Progenitor cell of endocrine pancreas (in vitro differentiated cells): ENCODE measurements around the gene CCSER1. TPM values are rescaled to one million over a fixed set of nuclear protein-coding genes. Genes with fewer than 3 reads are reported as not detected.

Experiments
- DNase-seq: peaks from one replicate; pipeline ENCODE4 v3.0.0; 2021; ENCODE audit warnings: low spot score; ENCODE audit not compliant: unreplicated experiment
- H3K27ac Mint-ChIP-seq: 2 replicates; pipeline ENCODE4 v1.8.0; 2021; ENCODE audit warnings: mild to moderate bottlenecking, moderate library complexity, mixed read lengths
- H3K27me3 Mint-ChIP-seq: 2 replicates; pipeline ENCODE4 v1.8.0; 2021; ENCODE audit warnings: mixed read lengths
- H3K36me3 Mint-ChIP-seq: 2 replicates; pipeline ENCODE4 v1.8.0; 2022; ENCODE audit warnings: mixed read lengths; ENCODE audit not compliant: insufficient read depth
- H3K4me1 Mint-ChIP-seq: 2 replicates; pipeline ENCODE4 v1.8.0; 2021; ENCODE audit warnings: low read depth, mixed read lengths
- H3K4me3 Mint-ChIP-seq: 2 replicates; pipeline ENCODE4 v1.8.0; 2021; ENCODE audit warnings: low read depth, mild to moderate bottlenecking, moderate library complexity, mixed read lengths
- H3K9me3 Mint-ChIP-seq: 2 replicates; pipeline ENCODE4 v1.8.0; 2021; ENCODE audit warnings: low read depth, mixed read lengths
- total RNA-seq: library from RNA; stranded (reverse); gene quantifications from 2 replicates; pipeline ENCODE4 v1.2.1, GENCODE V29; 2021
- TF ChIP-seq, protein P1 (sequence below): fragments of 200-600 bp; sonication (generic); IDR thresholded peaks from one replicate; pipeline ENCODE4 v1.5.0; 2021; ENCODE audit warnings: antibody characterized with exemption, mild to moderate bottlenecking; ENCODE audit not compliant: unreplicated experiment

The CCSER1 gene
- total RNA-seq, 1 donor from 2014 or later, result 11.6 TPM

DNA sequence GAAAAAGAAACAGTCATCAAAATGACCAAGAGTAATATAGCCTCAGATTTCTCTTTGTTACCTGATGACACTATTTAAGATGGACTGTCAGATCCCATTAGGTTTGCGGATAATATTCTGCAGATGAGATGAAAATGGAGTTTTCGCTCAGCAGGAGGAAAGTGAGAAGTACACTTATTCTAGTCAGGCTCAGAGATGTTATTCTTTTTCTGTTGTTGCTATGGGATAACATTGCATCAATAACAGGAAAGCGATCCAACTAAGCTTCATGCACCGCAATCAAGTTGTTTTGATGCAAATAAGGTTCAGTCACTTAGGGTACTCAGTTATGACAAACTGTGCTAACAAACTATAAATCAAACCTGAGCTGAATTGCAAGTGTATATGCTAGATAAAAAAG lies 415.0 kb downstream of the CCSER1 start:
- TF ChIP-seq, protein P1, sequence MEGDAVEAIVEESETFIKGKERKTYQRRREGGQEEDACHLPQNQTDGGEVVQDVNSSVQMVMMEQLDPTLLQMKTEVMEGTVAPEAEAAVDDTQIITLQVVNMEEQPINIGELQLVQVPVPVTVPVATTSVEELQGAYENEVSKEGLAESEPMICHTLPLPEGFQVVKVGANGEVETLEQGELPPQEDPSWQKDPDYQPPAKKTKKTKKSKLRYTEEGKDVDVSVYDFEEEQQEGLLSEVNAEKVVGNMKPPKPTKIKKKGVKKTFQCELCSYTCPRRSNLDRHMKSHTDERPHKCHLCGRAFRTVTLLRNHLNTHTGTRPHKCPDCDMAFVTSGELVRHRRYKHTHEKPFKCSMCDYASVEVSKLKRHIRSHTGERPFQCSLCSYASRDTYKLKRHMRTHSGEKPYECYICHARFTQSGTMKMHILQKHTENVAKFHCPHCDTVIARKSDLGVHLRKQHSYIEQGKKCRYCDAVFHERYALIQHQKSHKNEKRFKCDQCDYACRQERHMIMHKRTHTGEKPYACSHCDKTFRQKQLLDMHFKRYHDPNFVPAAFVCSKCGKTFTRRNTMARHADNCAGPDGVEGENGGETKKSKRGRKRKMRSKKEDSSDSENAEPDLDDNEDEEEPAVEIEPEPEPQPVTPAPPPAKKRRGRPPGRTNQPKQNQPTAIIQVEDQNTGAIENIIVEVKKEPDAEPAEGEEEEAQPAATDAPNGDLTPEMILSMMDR, result no peak
- Mint-ChIP-seq H3K36me3 (no peaks in the 10 kb centered on the region), H3K9me3 (no peaks in the 10 kb centered on the region), H3K27me3 (no peaks in the 10 kb centered on the region), H3K27ac (no peak overlapping the region), H3K4me1 (peaks cover 3% of the 10 kb centered on the region), H3K4me3 (no peak overlapping the region)
- DNase-seq, result no peak

DNA sequence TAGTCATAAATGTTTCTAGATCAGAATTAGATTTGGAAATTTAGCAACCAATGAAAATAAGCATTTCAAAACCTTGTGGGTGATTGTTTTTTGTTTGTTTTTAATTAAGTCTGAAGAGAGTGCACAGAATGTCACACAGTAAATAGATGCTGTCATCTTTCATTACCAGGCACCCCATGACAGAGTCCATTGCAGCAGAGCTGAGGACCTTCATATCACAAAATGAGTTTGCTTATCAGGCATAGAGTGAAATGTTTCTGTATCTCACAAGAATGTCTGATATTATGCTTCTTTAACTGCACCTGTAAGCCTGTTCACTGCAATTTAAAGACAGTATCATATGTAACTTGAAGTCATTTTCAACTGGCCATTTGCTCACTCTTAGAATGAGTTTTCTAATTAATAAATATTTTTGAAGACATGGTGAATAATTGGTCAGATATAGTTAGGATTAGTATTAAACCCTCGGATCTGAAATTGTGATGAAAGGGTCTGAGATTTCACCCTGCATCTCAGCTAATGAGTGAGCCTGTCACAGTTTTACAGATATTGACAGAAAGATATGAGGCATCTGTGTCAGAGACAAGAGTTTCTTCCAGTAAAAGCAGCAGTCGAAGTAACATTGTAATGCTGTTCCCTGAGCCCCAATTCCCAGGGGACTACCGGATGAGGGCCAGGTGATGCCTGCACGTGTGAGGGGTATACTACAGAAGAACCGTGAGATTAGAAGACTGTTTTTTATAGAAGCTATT lies 416.4 kb downstream of the CCSER1 start:
- Mint-ChIP-seq H3K4me1 (no peaks in the 10 kb centered on the region), H3K4me3 (no peak overlapping the region), H3K36me3 (no peaks in the 10 kb centered on the region), H3K9me3 (no peaks in the 10 kb centered on the region), H3K27me3 (no peaks in the 10 kb centered on the region), H3K27ac (no peak overlapping the region)
- TF ChIP-seq, protein P1, result no peak
- DNase-seq, result no peak

DNA sequence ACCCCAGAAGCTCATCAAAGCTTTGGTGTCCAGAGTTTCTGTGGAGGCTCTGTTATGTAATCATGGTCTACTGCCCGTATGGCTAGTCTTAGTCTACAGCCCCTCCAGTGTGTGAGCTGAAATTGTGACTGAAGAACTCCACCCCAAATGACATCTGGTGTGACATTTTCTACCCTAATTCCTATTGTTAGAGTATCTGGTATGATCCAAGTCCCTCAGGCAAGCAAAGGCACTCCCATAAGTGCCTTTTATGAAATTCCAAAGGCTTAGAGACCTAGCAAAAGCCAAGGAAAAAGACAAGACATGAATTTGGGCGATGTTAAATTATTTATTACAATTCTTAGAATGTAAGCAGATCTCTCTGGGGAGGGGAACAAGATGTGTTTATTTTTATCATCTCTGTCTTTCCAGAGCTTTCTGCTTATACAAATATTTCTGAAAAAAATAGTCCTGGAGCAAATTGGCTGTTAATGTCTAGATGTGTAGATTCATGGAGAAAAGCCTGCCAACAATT lies 417.4 kb downstream of the CCSER1 start:
- TF ChIP-seq, protein P1, result no peak
- H3K36me3 Mint-ChIP-seq, result no peaks in the 10 kb centered on the region

DNA sequence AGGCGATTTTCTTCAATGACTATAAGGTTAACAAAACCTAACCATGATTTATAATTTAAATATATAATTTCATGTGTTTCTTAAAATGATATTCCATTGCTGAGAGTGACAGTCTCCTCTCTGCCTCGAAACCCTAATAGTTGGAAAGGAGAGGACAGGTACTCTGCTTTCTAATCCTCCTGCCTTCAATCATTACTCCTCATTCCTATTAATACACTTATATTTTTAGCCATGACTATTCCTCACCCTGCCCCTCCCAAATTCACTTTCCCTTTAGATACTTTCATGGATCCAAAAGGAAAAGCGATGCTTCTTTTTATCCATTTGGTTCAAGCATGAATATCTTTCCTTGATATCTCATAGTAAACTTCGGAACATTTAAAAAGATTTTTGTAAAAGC lies 418.2 kb downstream of the CCSER1 start:
- TF ChIP-seq, protein P1, result no peak
- Mint-ChIP-seq H3K4me1 (no peaks in the 10 kb centered on the region), H3K27me3 (no peaks in the 10 kb centered on the region), H3K9me3 (no peaks in the 10 kb centered on the region), H3K27ac (no peak overlapping the region), H3K36me3 (no peaks in the 10 kb centered on the region), H3K4me3 (no peak overlapping the region)
- no peak for DNase-seq

More for the DNA sequence above, 417.4 kb downstream of the CCSER1 start:
- H3K4me3 Mint-ChIP-seq, result no peak overlapping the region
- H3K27ac Mint-ChIP-seq, result no peak overlapping the region
- no peaks in the 10 kb centered on the region for H3K4me1 Mint-ChIP-seq
- no peak for DNase-seq
- H3K9me3 Mint-ChIP-seq, result no peaks in the 10 kb centered on the region
- H3K27me3 Mint-ChIP-seq, result no peaks in the 10 kb centered on the region

DNA sequence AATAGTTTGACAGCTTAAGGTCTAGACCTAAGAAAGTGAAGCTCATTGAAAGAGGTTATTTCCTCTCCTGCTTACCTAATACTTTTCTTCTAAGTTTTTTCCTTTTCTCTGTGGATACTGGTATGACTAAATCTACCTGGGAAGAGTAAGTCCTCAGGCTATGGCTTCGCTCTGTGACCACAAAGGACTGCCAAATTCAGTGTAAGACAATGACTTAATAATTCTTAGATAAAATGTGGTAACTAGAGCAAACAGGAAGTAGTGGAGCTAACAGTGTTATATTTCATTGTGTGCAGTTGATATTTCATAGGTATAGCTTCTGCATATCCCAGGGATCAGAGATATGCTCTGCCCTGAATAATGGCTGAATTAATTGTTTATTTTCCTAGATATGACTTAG lies 418.9 kb downstream of the CCSER1 start:
- TF ChIP-seq, protein P1, result no peak
- no peak overlapping the region for H3K4me3 Mint-ChIP-seq
- H3K27ac Mint-ChIP-seq, result no peak overlapping the region
- DNase-seq, result no peak
- no peaks in the 10 kb centered on the region for H3K9me3 Mint-ChIP-seq
- no peaks in the 10 kb centered on the region for H3K4me1 Mint-ChIP-seq
- H3K36me3 Mint-ChIP-seq, result no peaks in the 10 kb centered on the region
- H3K27me3 Mint-ChIP-seq, result no peaks in the 10 kb centered on the region
